HG02885 (cell line): ENCODE results near the gene YIPF4.
"Not testable (repeated sequence)": the region's sequence is repeated elsewhere in the genome, so short reads cannot be mapped to it uniquely, and the experiment has no call there.

Source experiments
- ATAC-seq: cut with Tn5 transposase; IDR thresholded peaks from one replicate; pipeline ENCODE4 v1.9.1; 2021; ENCODE audit warnings: mild to moderate bottlenecking; ENCODE audit not compliant: unreplicated experiment, poor library complexity

YIPF4 gene

GRCh38 chr2:32363597-32363996, 85.9 kb downstream of the YIPF4 start:
- no peak for ATAC-seq

- not testable (repeated sequence) for ATAC-seq
Measured at GRCh38 chr2:32364290-32364689, 86.6 kb downstream of the YIPF4 start.

GRCh38 chr2:32365679-32366078, 88.0 kb downstream of the YIPF4 start:
- not testable (repeated sequence) for ATAC-seq
